OCI-LY3 (cell line): Measurements from ENCODE around the gene RNU7-1.

Experiments
- CTCF ChIP-seq: fragments of 200-600, 300-600 bp; sonication (generic); IDR thresholded peaks from 2 replicates; pipeline ENCODE4 v1.5.1; 2014; ENCODE audit warnings: antibody characterized with exemption, low read length, low read depth
- EZH2phosphoT487 ChIP-seq: fragments of 200-600 bp; shearing (Covaris generic); IDR thresholded peaks from 2 replicates; pipeline ENCODE4 v1.6.1; 2018; ENCODE audit warnings: antibody characterized with exemption, mixed run types, low read depth

- TF ChIP-seq CTCF (no peak), EZH2phosphoT487 (no peak)
Observed at GRCh38 chr12:6921539-6921938, 22.1 kb upstream of the RNU7-1 start.
